ENCODE measurements around the gene KLF8. TPM values are rescaled to one million over a fixed set of nuclear protein-coding genes. Genes with fewer than 3 reads are reported as not detected.

Gene KLF8
- total RNA-seq, 1 experiment from 2014 or later: 11.1 TPM

DNA sequence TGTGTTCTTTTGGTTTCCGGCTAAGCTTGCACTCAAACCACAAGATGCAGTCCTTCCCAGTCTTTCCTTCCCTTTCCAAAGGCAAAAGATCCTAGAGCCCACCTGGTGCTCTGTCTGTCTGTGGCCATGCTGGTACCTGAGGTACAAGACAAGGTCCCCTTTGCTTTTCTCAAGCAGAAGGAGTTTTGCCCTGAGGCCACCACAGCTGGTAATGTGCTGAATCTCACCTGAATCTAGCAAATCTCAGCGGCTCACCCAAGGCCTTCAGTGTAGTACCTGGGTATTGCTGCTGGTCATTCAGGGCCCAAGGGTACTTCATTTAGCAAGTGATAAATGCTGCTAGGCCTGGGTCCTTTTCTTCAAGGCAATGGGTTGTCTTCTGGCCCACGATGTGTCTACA lies 20.5 kb upstream of the KLF8 start:
- DNase-seq (ENCODE audit: low spot score): no peak
- Mint-ChIP-seq H3K4me3 (no peak overlapping the region), H3K27ac (no peak overlapping the region), H3K4me1 (no peaks in the 10 kb centered on the region), H3K27me3 (ENCODE audit: low read depth) (no peaks in the 10 kb centered on the region), H3K9me3 (peaks cover 7% of the 10 kb centered on the region; the same call in 1 of the 2 replicates), H3K36me3 (peaks cover 5% of the 10 kb centered on the region; the same call in 1 of the 2 replicates)
- ChIA-PET POLR2A (no interaction called here), CTCF (no interaction called here)
- TF ChIP-seq SP1 (CRISPR knock-in tag; conservative IDR thresholded peaks at IDR 0.05) (no peak), SMAD4 (CRISPR knock-in tag; IDR thresholded peaks at IDR 0.05) (no peak), OVOL2 (CRISPR knock-in tag; IDR thresholded peaks at IDR 0.05; ENCODE audit: borderline replicate concordance) (no peak), NR2C2 (CRISPR knock-in tag; IDR thresholded peaks at IDR 0.05) (no peak), KAT7 (CRISPR knock-in tag; IDR thresholded peaks at IDR 0.05; ENCODE audit: borderline replicate concordance) (no peak), ZNF138 (CRISPR knock-in tag; conservative IDR thresholded peaks at IDR 0.05) (no peak), MXD4 (CRISPR knock-in tag; IDR thresholded peaks at IDR 0.05; ENCODE audit: borderline replicate concordance) (no peak), TP53 (CRISPR knock-in tag; IDR thresholded peaks at IDR 0.05) (no peak)
- TF ChIP-seq, protein P1, sequence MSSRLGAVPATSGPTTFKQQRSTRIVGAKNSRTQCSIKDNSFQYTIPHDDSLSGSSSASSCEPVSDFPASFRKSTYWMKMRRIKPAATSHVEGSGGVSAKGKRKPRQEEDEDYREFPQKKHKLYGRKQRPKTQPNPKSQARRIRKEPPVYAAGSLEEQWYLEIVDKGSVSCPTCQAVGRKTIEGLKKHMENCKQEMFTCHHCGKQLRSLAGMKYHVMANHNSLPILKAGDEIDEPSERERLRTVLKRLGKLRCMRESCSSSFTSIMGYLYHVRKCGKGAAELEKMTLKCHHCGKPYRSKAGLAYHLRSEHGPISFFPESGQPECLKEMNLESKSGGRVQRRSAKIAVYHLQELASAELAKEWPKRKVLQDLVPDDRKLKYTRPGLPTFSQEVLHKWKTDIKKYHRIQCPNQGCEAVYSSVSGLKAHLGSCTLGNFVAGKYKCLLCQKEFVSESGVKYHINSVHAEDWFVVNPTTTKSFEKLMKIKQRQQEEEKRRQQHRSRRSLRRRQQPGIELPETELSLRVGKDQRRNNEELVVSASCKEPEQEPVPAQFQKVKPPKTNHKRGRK (CRISPR knock-in tag; IDR thresholded peaks at IDR 0.05; ENCODE audit: borderline replicate concordance): no peak
- ATAC-seq: no peak

DNA sequence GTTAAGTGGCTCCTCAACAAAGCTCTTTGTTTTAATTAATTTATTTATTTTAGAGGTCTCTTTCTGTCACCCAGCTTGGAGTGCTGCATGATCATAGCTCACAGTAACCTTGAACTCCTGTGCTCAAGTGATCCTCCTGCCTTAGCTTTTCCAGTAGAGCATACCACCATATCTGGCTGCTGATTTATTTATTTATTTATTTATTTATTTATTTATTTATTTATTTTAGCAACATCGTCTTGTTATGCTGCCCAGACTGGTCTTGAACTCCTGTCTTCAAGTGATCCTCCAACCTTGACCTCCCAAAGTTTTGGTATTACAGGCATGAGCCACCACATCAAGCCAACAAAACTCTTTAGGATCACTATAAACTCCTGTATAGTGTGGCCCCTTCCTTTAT lies 15.8 kb upstream of the KLF8 start:
- TF ChIP-seq, protein P2, sequence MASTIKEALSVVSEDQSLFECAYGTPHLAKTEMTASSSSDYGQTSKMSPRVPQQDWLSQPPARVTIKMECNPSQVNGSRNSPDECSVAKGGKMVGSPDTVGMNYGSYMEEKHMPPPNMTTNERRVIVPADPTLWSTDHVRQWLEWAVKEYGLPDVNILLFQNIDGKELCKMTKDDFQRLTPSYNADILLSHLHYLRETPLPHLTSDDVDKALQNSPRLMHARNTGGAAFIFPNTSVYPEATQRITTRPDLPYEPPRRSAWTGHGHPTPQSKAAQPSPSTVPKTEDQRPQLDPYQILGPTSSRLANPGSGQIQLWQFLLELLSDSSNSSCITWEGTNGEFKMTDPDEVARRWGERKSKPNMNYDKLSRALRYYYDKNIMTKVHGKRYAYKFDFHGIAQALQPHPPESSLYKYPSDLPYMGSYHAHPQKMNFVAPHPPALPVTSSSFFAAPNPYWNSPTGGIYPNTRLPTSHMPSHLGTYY (CRISPR knock-in tag; IDR thresholded peaks at IDR 0.05): no peak
- no peak for TF ChIP-seq GRHL2 (CRISPR knock-in tag; IDR thresholded peaks at IDR 0.05; ENCODE audit: insufficient replicate concordance, severe bottlenecking)
- TF ChIP-seq, protein P3, sequence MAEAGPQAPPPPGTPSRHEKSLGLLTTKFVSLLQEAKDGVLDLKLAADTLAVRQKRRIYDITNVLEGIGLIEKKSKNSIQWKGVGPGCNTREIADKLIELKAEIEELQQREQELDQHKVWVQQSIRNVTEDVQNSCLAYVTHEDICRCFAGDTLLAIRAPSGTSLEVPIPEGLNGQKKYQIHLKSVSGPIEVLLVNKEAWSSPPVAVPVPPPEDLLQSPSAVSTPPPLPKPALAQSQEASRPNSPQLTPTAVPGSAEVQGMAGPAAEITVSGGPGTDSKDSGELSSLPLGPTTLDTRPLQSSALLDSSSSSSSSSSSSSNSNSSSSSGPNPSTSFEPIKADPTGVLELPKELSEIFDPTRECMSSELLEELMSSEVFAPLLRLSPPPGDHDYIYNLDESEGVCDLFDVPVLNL (CRISPR knock-in tag; IDR thresholded peaks at IDR 0.05; ENCODE audit: borderline replicate concordance, low read depth): no peak
- TF ChIP-seq, protein P4, sequence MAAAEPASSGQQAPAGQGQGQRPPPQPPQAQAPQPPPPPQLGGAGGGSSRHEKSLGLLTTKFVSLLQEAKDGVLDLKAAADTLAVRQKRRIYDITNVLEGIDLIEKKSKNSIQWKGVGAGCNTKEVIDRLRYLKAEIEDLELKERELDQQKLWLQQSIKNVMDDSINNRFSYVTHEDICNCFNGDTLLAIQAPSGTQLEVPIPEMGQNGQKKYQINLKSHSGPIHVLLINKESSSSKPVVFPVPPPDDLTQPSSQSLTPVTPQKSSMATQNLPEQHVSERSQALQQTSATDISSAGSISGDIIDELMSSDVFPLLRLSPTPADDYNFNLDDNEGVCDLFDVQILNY (CRISPR knock-in tag; IDR thresholded peaks at IDR 0.05): no peak
- TF ChIP-seq, protein P5, sequence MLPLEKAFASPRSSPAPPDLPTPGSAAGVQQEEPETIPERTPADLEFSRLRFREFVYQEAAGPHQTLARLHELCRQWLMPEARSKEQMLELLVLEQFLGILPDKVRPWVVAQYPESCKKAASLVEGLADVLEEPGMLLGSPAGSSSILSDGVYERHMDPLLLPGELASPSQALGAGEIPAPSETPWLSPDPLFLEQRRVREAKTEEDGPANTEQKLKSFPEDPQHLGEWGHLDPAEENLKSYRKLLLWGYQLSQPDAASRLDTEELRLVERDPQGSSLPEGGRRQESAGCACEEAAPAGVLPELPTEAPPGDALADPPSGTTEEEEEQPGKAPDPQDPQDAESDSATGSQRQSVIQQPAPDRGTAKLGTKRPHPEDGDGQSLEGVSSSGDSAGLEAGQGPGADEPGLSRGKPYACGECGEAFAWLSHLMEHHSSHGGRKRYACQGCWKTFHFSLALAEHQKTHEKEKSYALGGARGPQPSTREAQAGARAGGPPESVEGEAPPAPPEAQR (CRISPR knock-in tag; IDR thresholded peaks at IDR 0.05): no peak
- TF ChIP-seq ZNF317 (CRISPR knock-in tag; IDR thresholded peaks at IDR 0.05; ENCODE audit: borderline replicate concordance, low read depth): no peak
- TF ChIP-seq ZNF138 (CRISPR knock-in tag; conservative IDR thresholded peaks at IDR 0.05): no peak
- TF ChIP-seq, protein P6, sequence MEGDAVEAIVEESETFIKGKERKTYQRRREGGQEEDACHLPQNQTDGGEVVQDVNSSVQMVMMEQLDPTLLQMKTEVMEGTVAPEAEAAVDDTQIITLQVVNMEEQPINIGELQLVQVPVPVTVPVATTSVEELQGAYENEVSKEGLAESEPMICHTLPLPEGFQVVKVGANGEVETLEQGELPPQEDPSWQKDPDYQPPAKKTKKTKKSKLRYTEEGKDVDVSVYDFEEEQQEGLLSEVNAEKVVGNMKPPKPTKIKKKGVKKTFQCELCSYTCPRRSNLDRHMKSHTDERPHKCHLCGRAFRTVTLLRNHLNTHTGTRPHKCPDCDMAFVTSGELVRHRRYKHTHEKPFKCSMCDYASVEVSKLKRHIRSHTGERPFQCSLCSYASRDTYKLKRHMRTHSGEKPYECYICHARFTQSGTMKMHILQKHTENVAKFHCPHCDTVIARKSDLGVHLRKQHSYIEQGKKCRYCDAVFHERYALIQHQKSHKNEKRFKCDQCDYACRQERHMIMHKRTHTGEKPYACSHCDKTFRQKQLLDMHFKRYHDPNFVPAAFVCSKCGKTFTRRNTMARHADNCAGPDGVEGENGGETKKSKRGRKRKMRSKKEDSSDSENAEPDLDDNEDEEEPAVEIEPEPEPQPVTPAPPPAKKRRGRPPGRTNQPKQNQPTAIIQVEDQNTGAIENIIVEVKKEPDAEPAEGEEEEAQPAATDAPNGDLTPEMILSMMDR (IDR thresholded peaks at IDR 0.05): no peak
- Mint-ChIP-seq H3K27me3 (ENCODE audit: low read depth) (no peaks in the 10 kb centered on the region), H3K4me1 (no peaks in the 10 kb centered on the region), H3K36me3 (no peaks in the 10 kb centered on the region), H3K27ac (no peak overlapping the region), H3K9me3 (no peaks in the 10 kb centered on the region), H3K4me3 (no peak overlapping the region)
- ATAC-seq (no peak), DNase-seq (ENCODE audit: low spot score) (no peak)
- POLR2A ChIA-PET: no interaction called here
- CTCF ChIA-PET: no interaction called here
